H1 (cell line): Measurements from ENCODE around the gene GALNTL6. TPM values are rescaled to one million over a fixed set of nuclear protein-coding genes. Genes with fewer than 3 reads are reported as not detected.

ENCODE experiments used
- CTCF ChIA-PET: fragments of 300-600 bp; sonication (Branson Sonifier 250); formaldehyde crosslinking; loops from one replicate; lab custom pipeline; 2021; ENCODE audit not compliant: partially characterized antibody; lab: Charles Lee
- POLR2A ChIA-PET: fragments of 300-600 bp; sonication (Branson Sonifier 250); formaldehyde crosslinking; loops from one replicate; lab custom pipeline; 2021; ENCODE audit warnings: inconsistent platforms; ENCODE audit not compliant: partially characterized antibody; lab: Charles Lee
- DNase-seq, 2 experiments: peaks; one replicate each; pipeline versions ENCODE4 v3.0.0 to v3.0.0-alpha.2; 2010 to 2022; ENCODE audit warnings: low spot score in 2 of 2, low read depth in 1 of 2, mixed read lengths in 1 of 2
- FAIRE-seq: peaks from 2 replicates; lab custom pipeline; 2011; peaks lifted over from hg19 to GRCh38; lab: Jason Lieb, UNC
- H2AFZ ChIP-seq: 2 replicates; pipeline ENCODE4 v1.8.1; 2012; ENCODE audit warnings: low read length, inconsistent platforms
- H2AK5ac ChIP-seq: 2 replicates; pipeline ENCODE4 v1.6.1; 2013; ENCODE audit warnings: low read depth, low read length
- H2BK120ac ChIP-seq: replicated peaks from 2 replicates; pipeline ENCODE3; 2013; ENCODE audit warnings: low read depth, low read length, inconsistent platforms
- H2BK12ac ChIP-seq: 2 replicates; pipeline ENCODE4 v1.6.1; 2013; ENCODE audit warnings: low read depth, low read length
- H2BK15ac ChIP-seq: 2 replicates; pipeline ENCODE4 v1.6.1; 2013; ENCODE audit warnings: low read length
- H2BK20ac ChIP-seq: 2 replicates; pipeline ENCODE4 v1.6.1; 2013; ENCODE audit warnings: low read length
- H2BK5ac ChIP-seq: 2 replicates; pipeline ENCODE4 v1.6.1; 2013; ENCODE audit warnings: low read depth, low read length
- H3K14ac ChIP-seq: 2 replicates; pipeline ENCODE4 v1.6.1; 2013; ENCODE audit warnings: inconsistent platforms; ENCODE audit not compliant: insufficient read length
- H3K18ac ChIP-seq: 2 replicates; pipeline ENCODE4 v1.6.1; 2013; ENCODE audit warnings: low read length; ENCODE audit errors: extremely low read depth
- H3K23ac ChIP-seq: 2 replicates; pipeline ENCODE4 v1.6.1; 2013; ENCODE audit warnings: inconsistent platforms; ENCODE audit not compliant: insufficient read length
- H3K23me2 ChIP-seq: 2 replicates; pipeline ENCODE4 v1.6.1; 2013; ENCODE audit warnings: low read depth, low read length
- H3K27ac ChIP-seq: 2 replicates; pipeline ENCODE4 v1.6.1; 2011; ENCODE audit warnings: low read depth, low read length, inconsistent platforms
- H3K27me3 ChIP-seq, 4 experiments: replicated peaks in 1 of 4; 1 replicate in 1 of 4; 2 replicates in 3 of 4; pipeline versions ENCODE4 v1.6.1 to v1.8.1; 2011 to 2013; ENCODE audit warnings: low read length in 3 of 4, mild to moderate bottlenecking in 3 of 4, inconsistent platforms in 2 of 4, mixed read lengths in 2 of 4, moderate library complexity in 1 of 4; ENCODE audit not compliant: control insufficient read depth in 3 of 4, insufficient read depth in 3 of 4; ENCODE audit errors: extremely low read depth in 1 of 4
- H3K36me3 ChIP-seq, 4 experiments: 2 replicates each; pipeline versions ENCODE4 v1.6.1 to v1.8.1; 2011 to 2013; ENCODE audit warnings: mild to moderate bottlenecking in 4 of 4, low read length in 3 of 4, moderate library complexity in 2 of 4, control low read depth in 1 of 4, inconsistent platforms in 1 of 4; ENCODE audit not compliant: insufficient read depth in 4 of 4, control insufficient read depth in 2 of 4
- H3K4ac ChIP-seq: replicated peaks from 2 replicates; pipeline ENCODE3; 2013; ENCODE audit warnings: low read length, low read depth, mixed read lengths, inconsistent platforms; ENCODE audit not compliant: insufficient read length
- H3K4me1 ChIP-seq, 4 experiments: replicated peaks in 1 of 4; 1 replicate in 1 of 4; 2 replicates in 3 of 4; pipeline versions ENCODE4 v1.6.1 to v1.8.1; 2011 to 2013; ENCODE audit warnings: low read length in 3 of 4, inconsistent platforms in 2 of 4, mixed read lengths in 1 of 4; ENCODE audit not compliant: insufficient read depth in 4 of 4, control insufficient read depth in 3 of 4
- H3K4me2 ChIP-seq, 2 experiments: 2 replicates each; pipeline versions ENCODE4 v1.6.1 to v1.8.1; 2011 to 2013; ENCODE audit warnings: low read depth in 2 of 2, low read length in 2 of 2, control low read depth in 1 of 2, inconsistent platforms in 1 of 2, mild to moderate bottlenecking in 1 of 2; ENCODE audit not compliant: insufficient read depth in 1 of 2
- H3K4me3 ChIP-seq, 4 experiments: fragments of 200-600, 300-600 bp in 1 of 4; sonication (generic), shearing (Covaris generic), sonication (Bioruptor Twin) in 1 of 4; 2 replicates each; pipeline versions ENCODE4 v1.5.1 to v1.8.1; 2011 to 2016; ENCODE audit warnings: low read length in 4 of 4, low read depth in 3 of 4, control low read depth in 2 of 4, inconsistent platforms in 2 of 4, mild to moderate bottlenecking in 2 of 4, mixed read lengths in 1 of 4, moderate library complexity in 1 of 4; ENCODE audit not compliant: insufficient read depth in 2 of 4; ENCODE audit errors: extremely low read depth in 1 of 4
- H3K56ac ChIP-seq: replicated peaks from 2 replicates; pipeline ENCODE3; 2013; ENCODE audit warnings: low read depth, mild to moderate bottlenecking, mixed read lengths, low read length, inconsistent platforms; ENCODE audit not compliant: insufficient read length
- H3K79me1 ChIP-seq: 2 replicates; pipeline ENCODE4 v1.6.1; 2013; ENCODE audit warnings: low read depth, low read length, control low read depth
- H3K79me2 ChIP-seq, 2 experiments: 2 replicates each; pipeline versions ENCODE4 v1.6.1 to v1.8.1; 2012 to 2013; ENCODE audit warnings: low read length in 2 of 2, mild to moderate bottlenecking in 2 of 2, inconsistent platforms in 1 of 2; ENCODE audit not compliant: insufficient read depth in 2 of 2, control insufficient read depth in 1 of 2
- H3K9ac ChIP-seq, 4 experiments: replicated peaks in 1 of 4; 1 replicate in 1 of 4; 2 replicates in 3 of 4; pipeline versions ENCODE4 v1.6.1 to v1.8.1; 2011 to 2013; ENCODE audit warnings: low read depth in 3 of 4, low read length in 3 of 4, control low read depth in 2 of 4, mild to moderate bottlenecking in 2 of 4, moderate library complexity in 2 of 4, inconsistent platforms in 1 of 4; ENCODE audit errors: extremely low read depth in 1 of 4
- H3K9me3 ChIP-seq, 2 experiments: 2 replicates each; pipeline versions ENCODE4 v1.6.1 to v1.8.1; 2012 to 2013; ENCODE audit warnings: mild to moderate bottlenecking in 2 of 2, moderate library complexity in 2 of 2, control low read depth in 1 of 2, inconsistent platforms in 1 of 2, low read depth in 1 of 2, low read length in 1 of 2, mixed read lengths in 1 of 2; ENCODE audit not compliant: insufficient read depth in 2 of 2
- H4K20me1 ChIP-seq, 2 experiments: replicated peaks in 1 of 2; 2 replicates each; pipeline versions ENCODE3 to v1.8.1; 2011 to 2013; ENCODE audit warnings: inconsistent platforms in 2 of 2, low read length in 2 of 2, mild to moderate bottlenecking in 1 of 2; ENCODE audit not compliant: insufficient read depth in 2 of 2, control insufficient read depth in 1 of 2
- H4K5ac ChIP-seq: 2 replicates; pipeline ENCODE4 v1.6.1; 2013; ENCODE audit warnings: low read length, low read depth, mixed read lengths, inconsistent platforms; ENCODE audit not compliant: insufficient read length
- H4K8ac ChIP-seq: 2 replicates; pipeline ENCODE4 v1.8.0; 2013; ENCODE audit warnings: mild to moderate bottlenecking, moderate library complexity, low read length, inconsistent platforms; ENCODE audit not compliant: insufficient read depth; ENCODE audit errors: extremely low read depth
- H4K91ac ChIP-seq: replicated peaks from 2 replicates; pipeline ENCODE3; 2013; ENCODE audit warnings: low read length, mixed read lengths, inconsistent platforms; ENCODE audit not compliant: insufficient read length
- BACH1 ChIP-seq: IDR thresholded peaks from 2 replicates; pipeline ENCODE4 v1.6.1; 2012; ENCODE audit warnings: low read length, improper control_type of control experiment
- BCL11A ChIP-seq, 2 experiments: IDR thresholded peaks; one replicate each; pipeline ENCODE4 v1.6.1; 2011; ENCODE audit warnings: low read depth in 2 of 2, low read length in 2 of 2, mild to moderate bottlenecking in 2 of 2
- CTCF ChIP-seq, 3 experiments: IDR thresholded peaks; 1 replicate in 2 of 3; 2 replicates in 1 of 3; pipeline versions ENCODE4 v1.5.1 to v1.6.1; 2011; ENCODE audit warnings: low read length in 3 of 3, mild to moderate bottlenecking in 3 of 3, inconsistent platforms in 2 of 3, low read depth in 1 of 3, moderate library complexity in 1 of 3; ENCODE audit not compliant: insufficient read depth in 1 of 3; ENCODE audit errors: control extremely low read depth in 1 of 3
- MAX ChIP-seq: IDR thresholded peaks from 2 replicates; pipeline ENCODE4 v1.6.1; 2012; ENCODE audit warnings: inconsistent platforms
- RNF2 ChIP-seq: fragments of 200-900, 300-1000 bp; sonication (generic); IDR thresholded peaks from 2 replicates; pipeline ENCODE4 v1.7.1; 2016; ENCODE audit warnings: borderline replicate concordance, low read depth, mild to moderate bottlenecking, antibody characterized with exemption, low read length; ENCODE audit not compliant: poor library complexity, severe bottlenecking; ENCODE audit errors: missing control alignments
- TAF1 ChIP-seq: IDR thresholded peaks from 2 replicates; pipeline ENCODE4 v1.6.1; 2011; ENCODE audit warnings: mild to moderate bottlenecking, low read depth, low read length
- TAF7 ChIP-seq: optimal IDR thresholded peaks from 2 replicates; pipeline ENCODE3; 2011; ENCODE audit warnings: low read depth, mild to moderate bottlenecking, inconsistent platforms, low read length, moderate library complexity, borderline replicate concordance
- TEAD4 ChIP-seq: IDR thresholded peaks from 2 replicates; pipeline ENCODE4 v1.6.1; 2012; ENCODE audit warnings: low read depth, low read length, inconsistent platforms, mixed read lengths
- WGBS, 2 experiments: shearing (Covaris generic) in 1 of 2; methylation state at CpG; one replicate each; pipeline versions ENCODE4 v1.1.6 to v1.1.7; 2013 to 2015; ENCODE audit warnings: low lambda C conversion rate in 2 of 2, mixed read lengths in 2 of 2, inconsistent platforms in 1 of 2, low coverage in 1 of 2, missing lambda C conversion rate in 1 of 2; ENCODE audit not compliant: insufficient replicate concordance in 2 of 2, insufficient coverage in 1 of 2, insufficient read length in 1 of 2; ENCODE audit errors: extremely low coverage in 1 of 2, missing lambda C conversion rate in 1 of 2; 5-methylcytosine and 5-hydroxymethylcytosine counted together
- polyA plus RNA-seq, 7 experiments: library from polyadenylated mRNA; depleted of rRNA in 3 of 7; stranded (reverse) in 5 of 7; unstranded in 2 of 7; fragments of >200 nt in 5 of 7; fragments of 200-250 nt in 2 of 7; gene quantifications; 1 replicate in 5 of 7; 2 replicates in 1 of 7; 4 replicates in 1 of 7; pipeline versions ENCODE4 v1.2.1 to v1.2.3, GENCODE V29; 2011 to 2013; ENCODE audit warnings: missing spikeins in 2 of 7, mixed read lengths in 2 of 7
- total RNA-seq: library from RNA; stranded (reverse); fragmentation: NEBNext Ultra II Directional; extraction: Animal tissue kit (Norgen Biotek cat#: 25700); gene quantifications from 2 replicates; pipeline ENCODE4 v1.2.1, GENCODE V29; 2021
- TF ChIP-seq, protein P1 (sequence below): IDR thresholded peaks from 2 replicates; pipeline ENCODE4 v1.6.1; 2012; ENCODE audit warnings: low read length, inconsistent platforms

Gene GALNTL6
- total and polyA plus RNA-seq, 2 of the 8 experiments (the other 6 are each of a cell fraction or from before 2014, with no cell fraction given) = 0.03 to 0.32 TPM

DNA sequence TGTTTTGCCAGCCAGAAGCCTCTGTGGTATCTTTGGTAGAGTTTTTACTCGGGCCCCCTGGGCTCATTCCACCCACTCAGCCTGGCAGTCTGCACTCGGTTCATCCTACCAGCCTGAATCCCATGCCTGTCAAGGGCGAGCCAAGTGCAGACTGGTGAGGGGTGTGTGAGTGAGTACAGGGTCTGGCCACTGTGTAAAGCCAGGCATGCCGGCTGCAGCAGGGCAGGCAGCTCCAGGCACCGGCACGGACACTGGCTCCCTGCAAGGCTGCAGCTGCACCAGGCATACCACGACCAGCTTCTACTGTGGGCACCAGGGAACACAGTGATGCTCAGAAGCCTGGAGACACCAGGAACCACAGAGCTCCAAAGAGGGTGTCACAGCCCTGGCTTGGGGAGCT, 1161.4 kb downstream of the GALNTL6 start:
- no peak overlapping the region for H2BK15ac ChIP-seq

More for the DNA sequence above, 1161.4 kb downstream of the GALNTL6 start:
- Histone ChIP-seq H2AFZ (no peak overlapping the region), H2BK20ac (no peak overlapping the region), H2BK12ac (no peak overlapping the region), H3K4me2 (no peak overlapping the region), H3K18ac (no peak overlapping the region), H3K9ac (no peak overlapping the region), H3K9me3 (peaks cover 0 to 7% of the 10 kb centered on the region in 2 experiments; a peak in 2 of 4 replicates), H3K4ac (no peak overlapping the region), H3K4me3 (no peak overlapping the region), H3K23ac (no peak overlapping the region), H3K36me3 (no peaks in the 10 kb centered on the region), H3K27ac (no peak overlapping the region), H3K56ac (no peak overlapping the region), H2AK5ac (no peak overlapping the region), H4K20me1 (no peaks in the 10 kb centered on the region), H3K79me2 (no peaks in the 10 kb centered on the region), H4K91ac (no peak overlapping the region), H4K8ac (no peak overlapping the region), H3K79me1 (no peaks in the 10 kb centered on the region), H3K4me1 (no peaks in the 10 kb centered on the region), H3K23me2 (no peaks in the 10 kb centered on the region), H3K14ac (no peak overlapping the region), H2BK5ac (no peak overlapping the region), H4K5ac (no peak overlapping the region), H2BK120ac (no peak overlapping the region), H3K27me3 (no peaks in the 10 kb centered on the region)
- no peak for TF ChIP-seq TAF1
- no peak for TF ChIP-seq CTCF (IDR thresholded peaks at IDR 0.05; ENCODE audit: control extremely low read depth in 1 of 3, insufficient read depth in 1 of 3, low read depth in 1 of 3, low read length in 3 of 3)
- TF ChIP-seq, protein P1, sequence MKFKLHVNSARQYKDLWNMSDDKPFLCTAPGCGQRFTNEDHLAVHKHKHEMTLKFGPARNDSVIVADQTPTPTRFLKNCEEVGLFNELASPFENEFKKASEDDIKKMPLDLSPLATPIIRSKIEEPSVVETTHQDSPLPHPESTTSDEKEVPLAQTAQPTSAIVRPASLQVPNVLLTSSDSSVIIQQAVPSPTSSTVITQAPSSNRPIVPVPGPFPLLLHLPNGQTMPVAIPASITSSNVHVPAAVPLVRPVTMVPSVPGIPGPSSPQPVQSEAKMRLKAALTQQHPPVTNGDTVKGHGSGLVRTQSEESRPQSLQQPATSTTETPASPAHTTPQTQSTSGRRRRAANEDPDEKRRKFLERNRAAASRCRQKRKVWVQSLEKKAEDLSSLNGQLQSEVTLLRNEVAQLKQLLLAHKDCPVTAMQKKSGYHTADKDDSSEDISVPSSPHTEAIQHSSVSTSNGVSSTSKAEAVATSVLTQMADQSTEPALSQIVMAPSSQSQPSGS = no peak
- TF ChIP-seq MAX = no peak
- TF ChIP-seq TAF7 = no peak
- TF ChIP-seq RNF2 = no peak
- TF ChIP-seq TEAD4 = no peak
- no peak for TF ChIP-seq BACH1
- no peak for TF ChIP-seq BCL11A (IDR thresholded peaks at IDR 0.05; ENCODE audit: low read depth in 2 of 2, low read length in 2 of 2)
- ChIA-PET CTCF (interaction anchor here (0.8 to 1.3 kb wide), 4 partner anchors 29 to 446 kb away, joined by 3 to 5 read pairs (median 4); no protein-coding TSS in a partner anchor), POLR2A (no interaction called here)
- FAIRE-seq (no peak), DNase-seq (no peak)
- 90% methylated on average over 7 of the region's 7 CpGs; no CpG with 5 or more reads in 1 of the 2 experiments for WGBS, 2 experiments
